Fibroblast of skin of abdomen (primary cell): Measurements from ENCODE around the gene PPP2CA.
"Not testable (repeated sequence)": the region's sequence is repeated elsewhere in the genome, so short reads cannot be mapped to it uniquely, and the experiment has no call there.

Experiments used
- DNase-seq: peaks from one replicate; pipeline ENCODE4 v3.0.0-alpha.2; 2013

PPP2CA gene

GRCh38 chr5:134188092-134188491 is 37.8 kb downstream of the PPP2CA start:
- DNase-seq: no peak

- peak; percentile 48 for DNase-seq
These were observed 41.4 kb downstream of the PPP2CA start for GRCh38 chr5:134184155-134185135.

GRCh38 chr5:134183481-134183880 is 42.4 kb downstream of the PPP2CA start:
- DNase-seq: no peak

GRCh38 chr5:134178096-134178419 is 47.8 kb downstream of the PPP2CA start:
- no peak for DNase-seq

- peak; percentile 22 for DNase-seq
These were observed 48.3 kb downstream of the PPP2CA start for GRCh38 chr5:134177369-134178095.

- peak; percentile 79 for DNase-seq
These were observed 49.1 kb downstream of the PPP2CA start, which contains the start of gene SKP1 for GRCh38 chr5:134176511-134177368. Gene SKP1, minus strand, starts transcription at chr5:134176950. Its CDS starts 2,928 bp downstream, at chr5:134174022.

GRCh38 chr5:134175921-134176510 is 49.9 kb downstream of the PPP2CA start:
- peak; percentile 24 for DNase-seq

GRCh38 chr5:134174841-134175839 is 50.7 kb downstream of the PPP2CA start:
- DNase-seq: peak; percentile 34

- no peak for DNase-seq
These were observed 53.9 kb downstream of the PPP2CA start for GRCh38 chr5:134171972-134172371.

GRCh38 chr5:134162592-134162991 is 63.3 kb downstream of the PPP2CA start:
- DNase-seq: no peak

GRCh38 chr5:134161513-134162395 is 64.1 kb downstream of the PPP2CA start:
- DNase-seq: no peak

GRCh38 chr5:134153657-134154056 is 72.2 kb downstream of the PPP2CA start:
- no peak for DNase-seq

GRCh38 chr5:134153241-134153640 is 72.6 kb downstream of the PPP2CA start:
- DNase-seq: no peak

- not testable (repeated sequence) for DNase-seq
These were observed 73.6 kb downstream of the PPP2CA start for GRCh38 chr5:134152173-134152832.

- DNase-seq: no peak
These were observed 74.2 kb downstream of the PPP2CA start for GRCh38 chr5:134151723-134152122.

GRCh38 chr5:134149571-134150303 is 76.1 kb downstream of the PPP2CA start:
- DNase-seq: no peak

- no peak for DNase-seq
These were observed 76.8 kb downstream of the PPP2CA start for GRCh38 chr5:134148986-134149539.

GRCh38 chr5:134148316-134148715 is 77.6 kb downstream of the PPP2CA start:
- no peak for DNase-seq
